ENCODE measurements around the gene COPS9.

Gene COPS9

GRCh38 chr2:240105982-240106381 is 30.1 kb downstream of the COPS9 start:
- DNase-seq: no peak

GRCh38 chr2:240103136-240103535 is 33.0 kb downstream of the COPS9 start:
- DNase-seq: no peak

- no peak for DNase-seq
These were observed 37.8 kb downstream of the COPS9 start for GRCh38 chr2:240098349-240098748.

GRCh38 chr2:240095556-240096523 is 40.3 kb downstream of the COPS9 start:
- no peak for DNase-seq

GRCh38 chr2:240089306-240089705 is 46.8 kb downstream of the COPS9 start:
- no peak for DNase-seq

- DNase-seq: no peak
These were observed 49.5 kb downstream of the COPS9 start for GRCh38 chr2:240086563-240086962.
